ENCODE data around the gene TUT4.

TUT4 gene

GRCh38 chr1:52461821-52462220, 91.1 kb downstream of the TUT4 start:
- DNase-seq (ENCODE audit: low read depth), result no peak

- no peak for DNase-seq (ENCODE audit: low read depth)
These were observed 92.2 kb downstream of the TUT4 start for GRCh38 chr1:52460694-52461093.

- no peak for DNase-seq (ENCODE audit: low read depth)
These were observed 97.2 kb downstream of the TUT4 start for GRCh38 chr1:52455686-52456085.

- no peak for DNase-seq (ENCODE audit: low read depth)
These were observed 98.1 kb downstream of the TUT4 start for GRCh38 chr1:52454779-52455178.

GRCh38 chr1:52454127-52454526, 98.8 kb downstream of the TUT4 start:
- no peak for DNase-seq (ENCODE audit: low read depth)

- no peak for DNase-seq (ENCODE audit: low read depth)
These were observed 108.4 kb downstream of the TUT4 start for GRCh38 chr1:52444463-52444862.

GRCh38 chr1:52439976-52440375, 112.9 kb downstream of the TUT4 start:
- no peak for DNase-seq (ENCODE audit: low read depth)

- no peak for DNase-seq (ENCODE audit: low read depth)
These were observed 116.1 kb downstream of the TUT4 start for GRCh38 chr1:52436817-52437216.

GRCh38 chr1:52435650-52436049, 117.2 kb downstream of the TUT4 start:
- DNase-seq (ENCODE audit: low read depth), result no peak

GRCh38 chr1:52435211-52435610, 117.7 kb downstream of the TUT4 start:
- no peak for DNase-seq (ENCODE audit: low read depth)

GRCh38 chr1:52432807-52433206, 120.1 kb downstream of the TUT4 start:
- no peak for DNase-seq (ENCODE audit: low read depth)

GRCh38 chr1:52427152-52427551, 125.7 kb downstream of the TUT4 start:
- no peak for DNase-seq (ENCODE audit: low read depth)

GRCh38 chr1:52426371-52426770, 126.5 kb downstream of the TUT4 start:
- no peak for DNase-seq (ENCODE audit: low read depth)

- DNase-seq (ENCODE audit: low read depth), result no peak
These were observed 128.1 kb downstream of the TUT4 start for GRCh38 chr1:52424813-52425212.

GRCh38 chr1:52424231-52424636, 128.7 kb downstream of the TUT4 start:
- peak; percentile 44 for DNase-seq (ENCODE audit: low read depth)

- peak; percentile 65 for DNase-seq (ENCODE audit: low read depth)
These were observed 129.1 kb downstream of the TUT4 start for GRCh38 chr1:52423771-52424170.

GRCh38 chr1:52423055-52423454, 129.8 kb downstream of the TUT4 start:
- no peak for DNase-seq (ENCODE audit: low read depth)

- DNase-seq (ENCODE audit: low read depth), result no peak
These were observed 132.2 kb downstream of the TUT4 start for GRCh38 chr1:52420713-52421112.

- no peak for DNase-seq (ENCODE audit: low read depth)
These were observed 136.1 kb downstream of the TUT4 start for GRCh38 chr1:52416811-52417210.

- no peak for DNase-seq (ENCODE audit: low read depth)
These were observed 137.9 kb downstream of the TUT4 start for GRCh38 chr1:52414942-52415341.

GRCh38 chr1:52413410-52413989, 139.4 kb downstream of the TUT4 start:
- DNase-seq (ENCODE audit: low read depth), result no peak

- DNase-seq (ENCODE audit: low read depth), result no peak
These were observed 147.9 kb downstream of the TUT4 start for GRCh38 chr1:52404975-52405338.

GRCh38 chr1:52404116-52404974, 148.5 kb downstream of the TUT4 start, which contains the start of the genes ORC1 and PRPF38A:
Gene ORC1 (minus strand): TSS chr1:52404423. CDS start chr1:52402223, 2,200 bp downstream.
Gene PRPF38A (plus strand): TSS chr1:52404602. CDS start chr1:52404750, 148 bp downstream.
- DNase-seq (ENCODE audit: low read depth), result peak; percentile 95

Data from T-helper 22 cell (primary cell).